Right hindlimb (tissue), 1 donor: ENCODE data around the gene FUT7.

Source experiments
- DNase-seq: peaks from one replicate; pipeline ENCODE4 v3.0.0-alpha.2; 2018

FUT7 gene

GRCh38 chr9:137000177-137000930, 31.5 kb downstream of the FUT7 start:
- no peak for DNase-seq

- no peak for DNase-seq
These were observed 34.1 kb downstream of the FUT7 start for GRCh38 chr9:136997830-136998234.

GRCh38 chr9:136997371-136997770, 34.5 kb downstream of the FUT7 start:
- no peak for DNase-seq

- DNase-seq = no peak
These were observed 35.3 kb downstream of the FUT7 start, which contains the start of gene CLIC3 for GRCh38 chr9:136996361-136997292. CLIC3 (minus strand) TSS chr9:136996568; CDS start chr9:136996543, 25 bp downstream.

- DNase-seq = no peak
These were observed 36.0 kb downstream of the FUT7 start for GRCh38 chr9:136995772-136996311.

GRCh38 chr9:136995362-136995761, 36.5 kb downstream of the FUT7 start:
- DNase-seq = no peak

GRCh38 chr9:136994888-136995230, 37.0 kb downstream of the FUT7 start:
- DNase-seq = no peak

- no peak for DNase-seq
These were observed 37.6 kb downstream of the FUT7 start for GRCh38 chr9:136994180-136994887.

GRCh38 chr9:136992819-136993369, 39.0 kb downstream of the FUT7 start:
- DNase-seq = no peak

GRCh38 chr9:136991993-136992818, 39.7 kb downstream of the FUT7 start, which contains the start of gene PAXX:
PAXX (plus strand) TSS chr9:136992422; CDS start chr9:136992444, 22 bp downstream.
- peak; percentile 91 for DNase-seq

- no peak for DNase-seq
These were observed 41.5 kb downstream of the FUT7 start for GRCh38 chr9:136990242-136990911.

- DNase-seq = no peak
These were observed 43.0 kb downstream of the FUT7 start for GRCh38 chr9:136988872-136989271.

- no peak for DNase-seq
These were observed 46.0 kb downstream of the FUT7 start for GRCh38 chr9:136985853-136986252.

GRCh38 chr9:136985027-136985602, 46.8 kb downstream of the FUT7 start:
- no peak for DNase-seq

- DNase-seq = no peak
These were observed 47.3 kb downstream of the FUT7 start for GRCh38 chr9:136984464-136985026.

- no peak for DNase-seq
These were observed 48.1 kb downstream of the FUT7 start for GRCh38 chr9:136983656-136984314.

GRCh38 chr9:136983167-136983566, 48.7 kb downstream of the FUT7 start:
- no peak for DNase-seq

- no peak for DNase-seq
These were observed 49.4 kb downstream of the FUT7 start, which contains the start of gene LCNL1 for GRCh38 chr9:136982232-136983051. LCNL1 (plus strand) TSS chr9:136982993; CDS start chr9:136983587, 594 bp downstream.
